MV-4-11 (cell line): ENCODE measurements around the gene IKZF2.

Experiments used
- DNase-seq: peaks from one replicate; lab custom pipeline; 2025; lab: John Stamatoyannopoulos, UW

The IKZF2 gene

DNA sequence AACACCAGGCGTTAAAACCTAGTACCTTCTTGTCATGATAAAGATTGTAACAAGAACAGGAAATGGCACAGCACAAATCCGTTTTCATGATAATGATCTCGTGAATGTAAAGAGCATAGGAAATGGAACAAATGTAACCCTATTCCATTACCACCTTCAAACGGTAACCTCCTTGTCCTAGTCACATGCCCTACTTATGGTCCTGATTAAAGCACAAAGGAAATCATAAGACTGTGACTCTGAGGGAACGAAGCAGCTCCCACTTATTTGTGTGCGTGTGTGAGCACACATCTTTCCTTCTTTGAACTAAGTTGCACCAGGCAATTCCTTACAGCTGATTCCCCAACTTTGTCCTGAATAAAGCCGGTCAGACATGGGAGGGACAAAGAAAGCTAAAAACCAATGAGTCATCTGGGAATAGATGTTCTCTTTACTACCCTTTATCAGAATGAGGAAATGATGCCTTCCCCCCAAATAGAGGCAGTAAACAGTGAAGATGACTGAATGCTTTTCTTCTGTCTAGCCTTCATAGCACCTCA is 192.6 kb downstream of the IKZF2 start:
- DNase-seq, result no peak

- DNase-seq, result no peak
Measured at GRCh38 chr2:212958133-212958532, 193.3 kb downstream of the IKZF2 start.

- no peak for DNase-seq
Measured at GRCh38 chr2:212957624-212958023, 193.8 kb downstream of the IKZF2 start.

GRCh38 chr2:212956665-212957607 is 194.5 kb downstream of the IKZF2 start:
- DNase-seq, result no peak

- no peak for DNase-seq
Measured at GRCh38 chr2:212953170-212953920, 198.1 kb downstream of the IKZF2 start.

GRCh38 chr2:212949786-212950185 is 201.6 kb downstream of the IKZF2 start:
- no peak for DNase-seq
